Activated CD8-positive, alpha-beta memory T cell treated with anti-CD3 and anti-CD28 coated beads for 4 hours (primary cell): ENCODE data around the gene SRSF10.
"Not testable (repeated sequence)": the region's sequence is repeated elsewhere in the genome, so short reads cannot be mapped to it uniquely, and the experiment has no call there.

Experiments used
- DNase-seq, 2 donors: peaks; one replicate each; pipeline ENCODE4 v3.0.0-alpha.2; 2020; ENCODE audit warnings: low read depth in 2 of 2

Gene SRSF10

DNA sequence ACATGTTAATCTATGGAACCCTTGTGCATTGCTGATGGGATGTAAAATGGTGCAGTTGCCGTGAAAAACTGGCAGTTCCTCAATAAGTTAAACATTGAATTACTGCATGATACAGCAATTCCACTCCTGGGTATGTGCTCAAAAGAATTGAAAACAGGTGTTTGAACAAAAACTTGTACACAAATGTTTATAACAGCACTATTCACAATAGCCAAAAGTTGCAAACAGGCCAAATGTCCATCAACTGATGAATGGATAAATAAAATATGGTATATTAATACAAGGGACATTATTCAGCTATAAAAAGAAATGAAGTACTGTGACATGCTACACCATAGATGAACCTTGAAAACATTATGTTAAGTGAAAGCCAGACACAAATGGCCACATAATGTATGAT lies 17.7 kb upstream of the SRSF10 start:
- DNase-seq: no peak

DNA sequence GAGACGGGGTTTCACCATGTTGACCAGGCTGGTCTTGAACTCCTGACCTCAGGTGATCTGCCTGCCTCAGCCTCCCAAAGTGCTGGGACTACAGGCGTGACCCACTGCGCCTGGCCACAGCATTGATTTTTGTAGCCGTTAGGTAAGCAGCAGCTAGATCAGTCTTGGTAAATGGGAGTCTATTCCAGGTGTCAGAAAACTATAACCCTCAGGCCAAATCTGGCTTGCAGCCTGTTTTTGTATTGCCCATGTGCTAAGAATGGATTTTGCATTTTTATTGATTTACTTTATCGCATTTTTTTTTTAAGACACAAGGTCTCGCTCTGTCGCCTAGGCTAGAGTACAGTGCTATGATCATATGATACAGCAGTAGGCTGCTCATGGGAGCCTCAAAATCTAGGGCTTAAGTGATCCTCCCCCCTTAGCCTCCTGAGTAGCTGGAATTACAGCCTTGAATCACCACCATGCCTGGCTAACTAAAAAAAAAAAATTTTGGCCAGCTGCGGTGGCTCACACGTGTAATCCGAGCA lies 16.6 kb upstream of the SRSF10 start:
- DNase-seq: no peak

DNA sequence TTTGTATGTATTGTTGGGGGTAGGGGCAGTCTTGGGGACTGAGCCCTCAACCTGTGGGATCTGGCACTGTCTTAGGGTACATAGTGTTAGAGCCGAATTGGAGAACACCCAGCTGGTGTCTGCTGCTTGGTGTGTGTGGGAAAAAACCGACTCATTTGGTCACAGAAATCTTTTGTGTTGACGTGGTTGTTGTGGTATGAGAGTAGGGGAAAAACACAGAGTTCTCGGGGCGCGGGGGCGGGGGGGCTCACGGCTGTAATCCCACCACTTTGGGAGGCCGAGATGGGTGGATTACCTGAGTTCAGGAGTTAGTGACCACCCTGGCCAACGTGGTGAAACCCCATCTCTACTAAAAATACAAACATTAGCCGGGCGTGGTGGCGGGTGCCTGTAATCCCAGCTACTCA lies 15.3 kb upstream of the SRSF10 start:
- DNase-seq: no peak

DNA sequence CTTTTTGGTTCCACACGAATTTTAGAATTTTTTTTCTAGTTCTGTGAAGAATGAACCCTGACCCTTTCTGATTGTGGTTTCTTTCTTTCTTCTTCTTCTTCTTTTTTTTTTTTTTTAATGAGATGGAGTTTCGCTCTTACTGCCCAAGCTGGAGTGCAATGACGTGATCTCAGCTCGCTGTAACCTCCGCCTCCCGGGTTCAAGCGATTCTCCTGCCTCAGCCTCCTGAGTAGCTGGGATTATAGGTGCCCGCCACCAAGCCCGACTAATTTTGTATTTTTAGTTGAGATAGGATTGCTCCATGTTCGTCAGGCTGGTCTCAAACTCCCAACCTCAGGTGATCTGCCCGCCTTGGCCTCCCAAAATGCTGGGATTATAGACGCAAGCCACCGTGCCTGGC lies 11.9 kb upstream of the SRSF10 start:
- DNase-seq: not testable (repeated sequence)

DNA sequence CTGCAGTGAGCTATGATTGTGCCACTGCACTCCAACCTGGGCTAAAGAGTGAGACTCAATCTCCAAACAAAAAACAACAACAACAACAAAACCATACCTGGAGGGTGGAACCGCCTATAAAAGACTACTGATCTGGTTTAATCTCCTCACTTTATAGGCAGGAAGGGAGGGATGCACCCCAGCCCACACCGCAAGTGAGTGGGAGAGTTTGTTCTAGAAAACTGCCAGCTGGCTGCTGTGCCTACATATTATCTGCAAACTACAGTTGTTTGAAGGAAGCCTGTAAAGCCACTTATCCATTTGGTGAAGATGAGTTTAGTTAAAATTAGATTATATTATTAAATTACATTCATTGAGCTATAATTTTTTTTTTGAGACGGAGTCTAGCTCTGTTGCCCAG lies 9.1 kb upstream of the SRSF10 start:
- no peak for DNase-seq

DNA sequence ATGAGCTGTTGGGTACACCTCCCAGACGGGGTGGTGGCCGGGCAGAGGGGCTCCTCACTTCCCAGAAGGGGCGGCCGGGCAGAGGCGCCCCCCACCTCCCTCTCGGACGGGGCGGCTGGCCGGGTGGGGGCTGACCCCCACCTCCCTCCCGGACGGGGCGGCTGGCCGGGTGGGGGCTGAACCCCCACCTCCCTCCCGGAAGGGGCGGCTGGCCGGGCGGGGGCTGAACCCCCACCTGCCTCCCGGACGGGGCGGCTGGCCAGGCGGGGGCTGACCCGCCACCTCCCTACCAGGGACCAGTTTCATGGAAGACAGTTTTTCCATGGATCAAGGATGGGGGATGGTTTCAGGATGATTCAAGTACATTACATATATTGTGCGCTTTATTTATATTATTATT lies 6.9 kb upstream of the SRSF10 start:
- DNase-seq: not testable (repeated sequence)

DNA sequence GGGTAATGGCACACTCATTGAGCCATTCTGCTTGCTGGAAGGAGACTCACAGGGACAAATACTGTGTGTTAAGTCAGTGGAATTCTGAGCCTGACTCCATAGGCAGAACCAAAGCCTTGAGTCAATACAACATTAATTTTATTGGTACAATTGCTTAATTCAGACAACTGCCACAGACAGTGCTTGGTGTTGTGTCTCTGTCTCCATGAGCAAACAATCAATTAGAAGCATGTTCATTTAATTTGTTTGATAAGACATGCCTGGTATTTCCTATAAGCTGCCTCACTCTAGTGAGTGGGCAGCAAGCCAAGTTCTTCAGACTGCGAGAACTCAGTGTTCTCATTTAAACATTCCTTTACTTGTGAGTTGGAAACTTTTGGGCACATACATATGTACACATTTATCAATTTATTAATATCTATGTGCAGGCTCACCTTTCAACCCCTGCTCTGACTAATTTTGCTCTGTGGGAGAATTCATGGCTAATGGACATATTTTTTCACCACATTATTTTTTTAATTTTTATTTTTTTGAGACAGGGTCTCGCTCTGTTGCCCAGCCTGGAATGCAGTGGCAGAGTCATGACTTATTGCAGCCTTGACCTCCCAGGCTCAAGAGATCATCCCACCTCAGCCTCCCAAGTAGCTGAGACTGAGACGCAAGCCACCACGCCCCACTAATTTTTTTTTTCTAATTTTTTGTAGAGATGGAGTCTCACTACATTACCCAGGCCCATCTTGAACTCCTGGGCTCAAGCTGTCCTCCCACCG lies 4.5 kb upstream of the SRSF10 start:
- no peak for DNase-seq

DNA sequence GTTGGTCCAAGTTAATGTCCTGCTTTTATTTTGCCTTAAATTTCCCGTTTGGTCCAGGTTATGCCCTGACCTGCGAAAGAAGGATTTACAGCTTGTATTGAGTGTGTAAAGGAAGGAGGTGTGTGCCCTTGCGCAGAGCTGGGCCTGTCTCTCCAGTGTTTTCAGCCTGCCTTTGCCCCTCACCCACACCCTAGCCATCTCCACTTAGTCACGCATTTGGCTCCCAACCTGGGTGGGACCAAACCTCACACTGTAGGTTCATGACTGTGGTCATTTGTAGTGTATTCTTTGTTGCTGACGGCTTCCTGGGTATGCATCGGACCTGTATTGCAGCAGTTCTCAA lies 572 bp upstream of the SRSF10 start:
- peak in 1 of 2 donors; percentile 14 for DNase-seq

DNA sequence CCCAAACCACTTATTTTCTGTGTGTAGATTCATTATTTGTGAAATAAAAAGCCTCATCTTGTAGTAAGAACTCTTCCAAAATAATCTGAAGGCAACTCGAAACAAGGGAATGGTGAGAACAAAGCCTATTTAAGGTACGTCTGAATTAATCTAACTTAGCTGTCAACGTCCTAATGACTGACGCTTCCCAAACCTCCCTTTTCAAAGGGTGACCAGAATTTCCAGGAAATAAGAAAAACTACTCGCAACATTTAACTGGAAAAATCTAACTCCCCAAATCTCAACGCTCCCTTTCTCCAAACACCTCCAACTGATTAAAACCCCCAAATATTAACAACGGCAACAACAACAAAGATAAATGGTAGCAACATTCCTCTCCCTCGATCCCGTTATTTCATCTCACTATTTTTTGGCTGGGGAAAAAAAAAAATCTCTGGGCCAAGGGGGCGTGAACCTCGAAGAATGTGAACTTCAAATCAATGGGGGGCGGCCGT lies 693 bp downstream of the SRSF10 start:
- DNase-seq: no peak

DNA sequence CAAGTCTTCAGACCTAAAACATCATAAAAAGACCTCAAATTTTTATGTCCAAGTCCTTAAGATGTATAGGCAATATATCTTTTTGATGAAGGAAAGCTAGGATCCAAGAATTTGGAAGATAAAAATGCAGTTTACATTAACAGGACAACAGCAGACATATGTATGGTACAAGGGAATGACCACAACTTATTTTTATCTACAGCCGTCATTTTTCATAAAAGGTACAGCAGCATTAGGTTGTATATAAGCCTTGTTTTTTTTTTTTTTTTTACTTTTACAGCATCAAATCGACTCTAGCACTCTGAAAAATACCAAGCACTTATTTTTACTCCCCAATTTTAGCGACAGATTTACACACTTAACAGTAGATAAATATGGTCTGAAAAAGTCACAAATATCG lies 1.3 kb downstream of the SRSF10 start:
- DNase-seq: no peak

DNA sequence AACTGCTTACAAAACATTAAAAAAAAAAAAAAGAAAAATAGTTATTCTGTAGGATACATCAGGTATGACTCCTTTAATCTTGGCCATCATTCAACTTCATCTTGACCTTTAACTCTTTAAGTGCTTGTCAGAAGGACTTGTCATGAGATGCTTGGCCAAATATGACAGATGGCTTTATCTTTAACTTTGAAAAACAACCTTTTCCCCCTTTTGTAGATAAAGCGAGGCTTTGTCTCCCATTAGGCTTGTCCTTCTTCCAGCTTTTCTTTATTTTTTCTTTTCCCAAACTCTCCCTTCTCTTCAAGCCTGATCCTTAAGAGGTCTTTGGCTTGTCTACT lies 2.3 kb downstream of the SRSF10 start:
- no peak for DNase-seq

DNA sequence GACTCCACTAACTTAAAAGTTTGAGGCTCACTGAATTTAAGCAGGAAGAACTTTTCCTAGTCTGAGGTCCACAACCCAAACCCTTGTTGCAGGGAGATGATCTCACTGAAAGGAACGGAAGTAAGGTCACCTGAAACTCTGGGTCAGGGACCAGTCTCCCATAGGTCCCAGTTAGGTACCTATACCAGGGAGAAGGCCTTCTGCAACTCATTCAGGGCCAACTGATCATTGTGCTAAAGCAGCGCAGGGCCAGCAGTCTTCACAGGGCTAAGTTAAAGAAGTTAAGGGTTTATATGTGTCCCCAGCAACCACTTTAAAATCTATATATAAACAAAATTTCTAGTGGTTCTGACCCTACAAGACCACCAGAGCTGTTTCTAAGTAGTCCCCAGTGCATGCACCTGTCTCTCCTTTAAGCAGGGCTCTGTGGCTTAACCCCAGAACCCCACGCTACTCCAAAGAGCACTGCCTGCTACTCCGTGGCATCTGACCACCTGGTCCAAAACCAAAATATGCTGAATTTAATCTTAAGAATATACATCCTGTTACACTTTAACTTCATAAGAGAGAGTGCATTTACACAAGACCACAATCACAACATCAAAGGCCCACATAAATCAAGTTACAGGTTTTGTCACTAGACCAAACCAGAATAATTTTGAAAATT lies 2.8 kb downstream of the SRSF10 start:
- no peak for DNase-seq

DNA sequence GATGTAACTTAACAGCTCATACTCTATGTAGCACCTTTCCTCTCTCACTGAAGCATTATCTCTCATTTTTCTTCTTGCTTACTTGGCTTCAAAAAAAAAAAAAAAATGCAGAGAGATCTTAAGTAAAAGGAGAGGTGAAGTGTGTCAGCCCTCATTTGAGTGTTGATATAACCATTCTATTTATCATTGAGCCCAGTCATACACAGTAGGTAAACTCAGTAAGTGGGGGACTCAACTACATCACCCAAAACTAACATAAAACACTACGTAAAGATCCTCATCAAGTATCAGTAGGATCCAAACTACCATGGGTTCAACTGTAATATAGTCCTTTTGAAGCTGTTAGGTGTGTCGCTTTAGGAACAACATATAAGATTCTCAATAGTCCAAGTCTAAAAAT lies 12.3 kb downstream of the SRSF10 start:
- DNase-seq: no peak

DNA sequence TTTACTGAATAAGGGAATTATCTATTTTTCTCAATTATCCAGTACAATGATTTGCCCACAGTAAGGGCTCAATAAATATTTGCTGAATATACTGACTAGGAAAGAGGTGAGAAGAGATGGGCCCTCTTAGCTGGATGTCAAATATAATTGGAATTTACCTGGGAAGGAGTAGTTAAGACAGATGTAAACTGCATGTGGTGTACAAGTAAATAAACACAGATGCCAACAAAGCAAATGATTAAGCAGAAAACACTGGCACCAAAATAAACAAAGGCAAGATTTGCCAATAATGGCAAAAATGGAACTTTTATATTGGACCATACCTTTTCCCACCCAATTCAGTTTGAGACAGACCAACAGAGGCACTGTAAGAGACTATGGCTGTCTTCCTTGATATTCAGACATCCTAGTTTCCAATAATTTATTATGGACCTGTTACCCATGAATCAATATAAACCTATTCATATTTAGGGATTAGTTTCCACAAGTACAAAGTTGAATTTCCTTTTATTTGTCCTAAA lies 13.1 kb downstream of the SRSF10 start:
- DNase-seq: no peak

DNA sequence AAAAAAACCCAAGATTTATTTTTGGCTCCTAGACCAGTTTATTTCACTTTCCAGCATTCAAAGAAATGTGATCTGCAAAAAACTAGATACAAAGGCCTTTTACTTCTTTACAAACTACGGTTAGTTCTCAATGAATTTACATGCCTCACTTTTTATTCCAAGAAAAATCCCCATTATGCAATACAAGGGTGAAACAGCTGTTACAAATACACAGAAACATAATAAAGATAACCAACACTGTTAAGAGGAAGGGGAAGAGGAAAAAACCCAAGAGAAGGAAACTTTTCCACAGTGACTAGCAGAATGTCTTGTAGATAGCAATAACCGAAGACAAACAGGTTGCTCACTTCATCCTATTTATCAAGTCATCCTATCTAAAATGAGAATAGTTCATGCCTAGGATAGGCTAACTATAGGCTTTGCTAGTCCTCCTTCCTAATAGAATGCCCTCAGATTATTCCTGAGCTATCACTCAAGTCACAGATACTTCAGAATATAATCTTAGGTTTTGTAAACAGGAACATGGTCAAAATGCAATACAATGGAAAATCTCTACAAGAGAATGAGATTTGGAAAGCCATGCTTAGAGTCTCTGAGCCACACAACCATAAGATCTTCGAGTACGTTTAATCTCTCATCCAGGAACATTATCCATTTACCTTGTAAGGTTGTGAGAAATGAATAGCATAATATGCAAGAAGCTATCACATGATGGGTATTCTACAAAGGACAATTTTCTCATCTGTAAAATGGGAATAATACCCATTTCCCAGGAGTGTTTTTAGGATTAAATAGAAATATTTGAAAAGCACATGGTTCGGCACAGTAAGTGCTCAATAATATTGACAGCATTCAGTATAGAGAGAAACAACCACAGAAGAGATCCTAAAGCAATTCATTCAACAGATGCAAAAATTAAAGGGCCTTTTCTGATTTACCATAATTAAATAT lies 15.1 kb downstream of the SRSF10 start:
- DNase-seq: no peak

DNA sequence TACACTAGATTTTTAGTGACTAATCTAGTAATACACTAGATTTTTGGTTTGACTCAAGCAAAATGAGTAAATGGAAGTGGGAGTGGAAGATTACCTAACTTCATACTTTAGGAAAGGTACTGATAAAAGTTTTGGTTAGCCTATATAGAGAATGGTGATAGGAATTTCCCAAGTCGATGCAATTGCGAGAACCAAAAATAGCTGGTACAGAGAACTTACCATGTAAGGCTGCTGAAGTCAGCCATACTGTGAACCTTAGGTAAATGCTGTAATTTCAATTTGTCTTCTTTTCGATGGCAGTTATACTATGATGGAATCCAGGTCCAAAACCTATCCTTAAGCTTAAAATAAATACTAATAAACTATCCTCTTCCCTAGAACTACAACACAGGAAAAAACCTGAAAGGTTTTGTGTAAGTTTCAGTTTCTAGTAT lies 15.9 kb downstream of the SRSF10 start:
- DNase-seq: no peak

DNA sequence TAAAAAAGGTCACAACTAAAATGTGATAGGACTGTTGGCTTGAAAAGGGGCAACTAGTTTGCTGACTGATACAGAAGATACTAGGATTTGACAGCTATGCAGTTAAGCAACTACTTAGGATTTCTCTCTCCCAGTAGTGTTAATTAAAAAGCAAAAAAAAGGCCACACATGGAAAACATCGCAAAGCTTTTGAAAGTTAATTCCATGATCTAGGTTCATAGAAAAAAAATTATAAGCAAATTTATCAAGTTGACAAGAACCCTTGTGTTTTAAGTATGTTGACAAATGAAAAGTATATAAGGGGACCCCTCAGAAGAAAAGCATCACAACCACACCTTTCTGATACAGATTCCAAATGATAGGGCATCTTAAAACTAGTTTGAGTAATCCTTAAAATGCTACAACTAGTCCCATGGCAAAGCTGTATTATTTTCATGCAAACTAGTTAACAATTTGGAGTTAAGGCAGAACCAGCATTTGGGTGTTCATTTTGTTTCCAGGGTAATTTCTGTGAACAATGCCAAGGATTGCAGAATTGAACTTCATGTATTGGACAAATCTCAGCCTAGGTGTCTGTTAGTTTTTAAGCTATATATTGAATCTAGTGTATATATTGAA lies 16.4 kb downstream of the SRSF10 start:
- DNase-seq: no peak

DNA sequence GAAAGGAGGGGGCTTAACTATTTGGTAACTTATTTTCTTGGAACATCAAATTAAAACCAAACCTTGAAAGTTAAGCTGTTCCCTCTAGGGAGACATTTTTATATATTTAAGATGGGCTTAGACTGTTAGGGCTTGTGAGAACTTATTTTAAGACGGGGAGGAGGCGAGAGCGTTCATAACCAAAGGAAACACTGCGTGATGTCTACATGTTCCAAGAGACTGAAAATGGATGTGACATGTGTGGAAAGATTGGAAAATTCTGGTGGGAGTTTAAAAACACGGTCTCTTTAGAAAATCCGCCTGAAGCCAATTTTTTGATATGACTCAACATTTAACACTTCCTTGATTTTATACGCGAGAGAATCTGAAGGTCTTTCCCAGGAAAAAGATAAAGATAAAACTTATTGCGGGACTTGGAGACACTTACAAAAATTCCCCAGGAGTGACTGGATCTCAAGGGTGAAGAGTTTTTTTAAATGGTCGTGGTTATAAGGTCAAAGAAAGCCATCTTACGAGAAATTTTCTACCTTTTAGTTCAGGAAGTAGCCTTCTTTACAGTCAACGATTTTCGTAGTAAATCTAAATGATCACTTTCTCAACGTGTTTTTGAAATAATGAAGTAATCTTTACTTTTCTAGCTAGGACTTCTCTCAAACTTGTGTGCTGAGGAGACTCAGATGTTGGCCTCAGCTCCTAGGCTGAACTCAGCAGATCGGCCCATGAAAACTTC lies 19.7 kb downstream of the SRSF10 start:
- no peak for DNase-seq

DNA sequence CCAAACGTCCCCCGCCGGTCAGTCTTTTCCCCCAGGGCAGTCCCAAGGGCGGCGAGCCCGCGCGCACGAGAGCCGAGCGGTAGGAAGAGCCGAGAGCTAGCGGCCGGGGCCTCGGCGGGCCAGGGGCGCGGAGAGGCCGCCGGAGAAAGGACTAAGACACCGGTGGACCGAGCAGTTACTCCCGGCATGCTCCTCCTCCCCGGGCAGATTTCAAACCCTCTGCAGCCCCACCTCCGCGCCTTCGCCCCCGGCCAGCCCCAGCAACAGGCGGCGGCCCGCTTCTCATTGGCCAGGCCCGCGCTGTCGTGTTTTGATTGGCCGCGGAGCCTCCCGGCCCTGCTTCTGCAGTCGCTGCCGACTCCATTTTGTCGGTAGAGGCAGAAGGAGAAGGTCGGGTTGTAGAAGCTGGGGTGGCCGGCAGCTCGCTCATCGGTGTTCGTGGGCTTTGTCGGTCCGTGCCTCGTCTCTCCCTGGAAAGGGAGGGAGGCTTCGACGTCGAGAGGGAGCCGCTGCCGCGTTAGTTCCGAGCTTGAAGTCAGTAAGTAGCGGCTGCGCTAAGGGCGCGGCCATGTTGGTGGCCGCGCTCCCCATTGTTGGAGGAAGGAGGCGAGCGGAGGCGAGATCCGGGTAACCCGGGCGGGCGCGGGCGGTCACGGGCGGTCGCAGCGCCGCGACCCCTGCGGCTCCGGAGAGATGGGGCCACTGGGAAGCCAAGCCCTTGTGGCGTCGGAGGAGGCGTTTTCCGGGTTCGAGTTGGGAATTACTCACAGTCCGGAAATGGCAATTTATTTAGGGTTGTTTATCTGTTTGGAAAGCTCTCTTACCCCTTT lies 20.5 kb downstream of the SRSF10 start, which contains the start of gene PNRC2:
PNRC2 (plus strand) TSS at position 368 of the 830 bp plus-strand sequence. CDS start 1,630 bp downstream, outside the sequence.
- DNase-seq: peak; percentile 91 to 93
